CD4-positive, alpha-beta T cell treated with Interleukin-10 for 1 hour (primary cell): ENCODE results near the gene ICOSLG.
"Not testable (repeated sequence)": the region's sequence is repeated elsewhere in the genome, so short reads cannot be mapped to it uniquely, and the experiment has no call there.

Source experiments
- DNase-seq: peaks from one replicate; pipeline ENCODE4 v3.0.0-alpha.2; 2020

The ICOSLG gene

GRCh38 chr21:44218461-44218860 is 22.3 kb downstream of the ICOSLG start:
- DNase-seq = not testable (repeated sequence)

GRCh38 chr21:44211978-44212377 is 28.8 kb downstream of the ICOSLG start:
- not testable (repeated sequence) for DNase-seq

GRCh38 chr21:44211574-44211973 is 29.2 kb downstream of the ICOSLG start:
- DNase-seq = not testable (repeated sequence)

GRCh38 chr21:44207860-44208646 is 32.7 kb downstream of the ICOSLG start:
- not testable (repeated sequence) for DNase-seq

GRCh38 chr21:44206698-44207676 is 33.8 kb downstream of the ICOSLG start:
- DNase-seq = not testable (repeated sequence)

GRCh38 chr21:44206187-44206586 is 34.6 kb downstream of the ICOSLG start:
- not testable (repeated sequence) for DNase-seq

- not testable (repeated sequence) for DNase-seq
These were observed 38.0 kb downstream of the ICOSLG start for GRCh38 chr21:44202590-44203299.

GRCh38 chr21:44199997-44200396 is 40.7 kb downstream of the ICOSLG start:
- not testable (repeated sequence) for DNase-seq

- DNase-seq = no peak
These were observed 41.3 kb downstream of the ICOSLG start for GRCh38 chr21:44199448-44199847.

GRCh38 chr21:44197156-44197516 is 43.6 kb downstream of the ICOSLG start:
- DNase-seq = not testable (repeated sequence)

GRCh38 chr21:44196212-44197155 is 44.3 kb downstream of the ICOSLG start:
- peak; percentile 61 for DNase-seq

- not testable (repeated sequence) for DNase-seq
These were observed 45.9 kb downstream of the ICOSLG start for GRCh38 chr21:44194888-44195287.

- DNase-seq = not testable (repeated sequence)
These were observed 46.3 kb downstream of the ICOSLG start for GRCh38 chr21:44194451-44194850.

- DNase-seq = not testable (repeated sequence)
These were observed 47.6 kb downstream of the ICOSLG start for GRCh38 chr21:44193108-44193507.

- DNase-seq = not testable (repeated sequence)
These were observed 50.1 kb downstream of the ICOSLG start for GRCh38 chr21:44190349-44191271.

- DNase-seq = not testable (repeated sequence)
These were observed 55.9 kb downstream of the ICOSLG start for GRCh38 chr21:44184862-44185261.

GRCh38 chr21:44182202-44182601 is 58.5 kb downstream of the ICOSLG start:
- DNase-seq = not testable (repeated sequence)

- not testable (repeated sequence) for DNase-seq
These were observed 59.2 kb downstream of the ICOSLG start for GRCh38 chr21:44181506-44181905.

GRCh38 chr21:44176127-44176526 is 64.6 kb downstream of the ICOSLG start:
- DNase-seq = not testable (repeated sequence)

- not testable (repeated sequence) for DNase-seq
These were observed 65.6 kb downstream of the ICOSLG start for GRCh38 chr21:44175189-44175588.
